Neural cell (in vitro differentiated cells): ENCODE measurements around the gene AMER1. TPM values are rescaled to one million over a fixed set of nuclear protein-coding genes. Genes with fewer than 3 reads are reported as not detected.

Source experiments
- H2AFZ ChIP-seq: fragments of 200-600, 300-800 bp; sonication (generic), shearing (Covaris generic); 2 replicates; pipeline ENCODE4 v1.6.0; 2014; ENCODE audit warnings: low read depth, mild to moderate bottlenecking, antibody characterized with exemption, low read length, moderate library complexity
- H3F3A ChIP-seq: fragments of 200-600 bp; shearing (Covaris generic); 2 replicates; pipeline ENCODE4 v1.6.1; 2016; ENCODE audit warnings: mild to moderate bottlenecking, moderate library complexity, mixed read lengths, antibody characterized with exemption, low read length; ENCODE audit not compliant: insufficient read depth, poor library complexity, severe bottlenecking
- H3K27ac ChIP-seq: fragments of 200-600, 300-800 bp; sonication (generic), shearing (Covaris generic); 2 replicates; pipeline ENCODE4 v1.5.1; 2014; ENCODE audit warnings: mild to moderate bottlenecking, low read length, moderate library complexity
- H3K27me3 ChIP-seq: fragments of 300-800, 200-600 bp; sonication (generic), shearing (Covaris generic); 2 replicates; pipeline ENCODE4 v1.6.0; 2014; ENCODE audit warnings: mild to moderate bottlenecking, low read depth, low read length, moderate library complexity; ENCODE audit not compliant: insufficient read depth
- H3K36me3 ChIP-seq: fragments of 300-800, 200-600 bp; sonication (generic), shearing (Covaris generic); 2 replicates; pipeline ENCODE4 v1.5.1; 2014; ENCODE audit warnings: mild to moderate bottlenecking, antibody characterized with exemption, low read length, moderate library complexity; ENCODE audit not compliant: insufficient read depth
- H3K4me2 ChIP-seq: fragments of 300-800, 200-600 bp; sonication (generic), shearing (Covaris generic); 2 replicates; pipeline ENCODE4 v1.6.0; 2014; ENCODE audit warnings: mild to moderate bottlenecking, low read length
- H3K4me3 ChIP-seq: fragments of 300-800, 200-600 bp; sonication (generic), shearing (Covaris generic); 2 replicates; pipeline ENCODE4 v1.5.1; 2014; ENCODE audit warnings: mild to moderate bottlenecking, low read length, moderate library complexity
- H3K79me2 ChIP-seq: fragments of 200-600 bp; shearing (Covaris generic); replicated peaks from 2 replicates; pipeline ENCODE4 v1.6.0; 2014; ENCODE audit warnings: mild to moderate bottlenecking, low read length, moderate library complexity; ENCODE audit not compliant: insufficient read depth
- H3K9ac ChIP-seq: fragments of 300-800, 200-600 bp; sonication (generic), shearing (Covaris generic); 2 replicates; pipeline ENCODE4 v1.6.1; 2016; ENCODE audit warnings: mild to moderate bottlenecking, low read length, mixed read lengths
- H3K9me2 ChIP-seq: fragments of 200-600 bp; shearing (Covaris generic); 2 replicates; pipeline ENCODE4 v1.6.1; 2016; ENCODE audit warnings: mild to moderate bottlenecking, low read length, mixed read lengths; ENCODE audit not compliant: insufficient read depth
- H3K9me3 ChIP-seq: fragments of 200-600, 300-800 bp; sonication (generic), shearing (Covaris generic); 2 replicates; pipeline ENCODE4 v1.6.1; 2016; ENCODE audit warnings: mild to moderate bottlenecking, mixed run types, low read length, moderate library complexity, mixed read lengths
- H4K20me1 ChIP-seq: fragments of 200-600 bp; shearing (Covaris generic); 2 replicates; pipeline ENCODE4 v1.6.1; 2016; ENCODE audit warnings: mild to moderate bottlenecking, mixed run types; ENCODE audit not compliant: insufficient read depth
- EP300 ChIP-seq: fragments of 450-650 bp; conservative IDR thresholded peaks from 2 replicates; pipeline ENCODE4 v1.6.1; 2014; ENCODE audit warnings: antibody characterized with exemption, mild to moderate bottlenecking, moderate library complexity; ENCODE audit not compliant: poor library complexity, severe bottlenecking
- EZH2 ChIP-seq: fragments of 200-600, 300-800 bp; shearing (Covaris generic), sonication (generic); IDR thresholded peaks from 2 replicates; pipeline ENCODE4 v1.6.1; 2014; ENCODE audit warnings: antibody characterized with exemption, low read length, borderline replicate concordance, mild to moderate bottlenecking; ENCODE audit not compliant: insufficient read depth, poor library complexity, severe bottlenecking
- MXI1 ChIP-seq: fragments of 450-650 bp; conservative IDR thresholded peaks from 2 replicates; pipeline ENCODE4 v1.6.1; 2014; ENCODE audit warnings: antibody characterized with exemption, mild to moderate bottlenecking; ENCODE audit not compliant: poor library complexity, severe bottlenecking
- POLR2AphosphoS5 ChIP-seq: IDR thresholded peaks from 2 replicates; pipeline ENCODE4 v1.6.1; 2012
- RAD21 ChIP-seq: fragments of 450-650 bp; conservative IDR thresholded peaks from 2 replicates; pipeline ENCODE4 v1.6.1; 2014; ENCODE audit warnings: antibody characterized with exemption, mild to moderate bottlenecking, moderate library complexity
- SMC3 ChIP-seq: fragments of 450-650 bp; conservative IDR thresholded peaks from 2 replicates; pipeline ENCODE4 v1.6.1; 2014; ENCODE audit warnings: antibody characterized with exemption, mild to moderate bottlenecking, moderate library complexity; ENCODE audit not compliant: poor library complexity
- TAF1 ChIP-seq: IDR thresholded peaks from 2 replicates; pipeline ENCODE4 v1.6.1; 2012; ENCODE audit warnings: low read depth
- polyA plus RNA-seq: library from polyadenylated mRNA; depleted of rRNA; stranded (reverse); fragments of >200 nt; gene quantifications from 2 replicates; pipeline ENCODE4 v1.2.3, GENCODE V29; 2014
- TF ChIP-seq, protein P1 (sequence below): IDR thresholded peaks from 2 replicates; pipeline ENCODE4 v1.6.1; 2012; ENCODE audit warnings: borderline replicate concordance
- TF ChIP-seq, protein P2 (sequence below): fragments of 450-650 bp; IDR thresholded peaks from 2 replicates; pipeline ENCODE4 v1.5.1; 2014; ENCODE audit warnings: antibody characterized with exemption, mild to moderate bottlenecking, moderate library complexity; ENCODE audit not compliant: poor library complexity, severe bottlenecking

Gene AMER1
- polyA plus RNA-seq, 1 donor from 2014 or later = 3.1 TPM

DNA sequence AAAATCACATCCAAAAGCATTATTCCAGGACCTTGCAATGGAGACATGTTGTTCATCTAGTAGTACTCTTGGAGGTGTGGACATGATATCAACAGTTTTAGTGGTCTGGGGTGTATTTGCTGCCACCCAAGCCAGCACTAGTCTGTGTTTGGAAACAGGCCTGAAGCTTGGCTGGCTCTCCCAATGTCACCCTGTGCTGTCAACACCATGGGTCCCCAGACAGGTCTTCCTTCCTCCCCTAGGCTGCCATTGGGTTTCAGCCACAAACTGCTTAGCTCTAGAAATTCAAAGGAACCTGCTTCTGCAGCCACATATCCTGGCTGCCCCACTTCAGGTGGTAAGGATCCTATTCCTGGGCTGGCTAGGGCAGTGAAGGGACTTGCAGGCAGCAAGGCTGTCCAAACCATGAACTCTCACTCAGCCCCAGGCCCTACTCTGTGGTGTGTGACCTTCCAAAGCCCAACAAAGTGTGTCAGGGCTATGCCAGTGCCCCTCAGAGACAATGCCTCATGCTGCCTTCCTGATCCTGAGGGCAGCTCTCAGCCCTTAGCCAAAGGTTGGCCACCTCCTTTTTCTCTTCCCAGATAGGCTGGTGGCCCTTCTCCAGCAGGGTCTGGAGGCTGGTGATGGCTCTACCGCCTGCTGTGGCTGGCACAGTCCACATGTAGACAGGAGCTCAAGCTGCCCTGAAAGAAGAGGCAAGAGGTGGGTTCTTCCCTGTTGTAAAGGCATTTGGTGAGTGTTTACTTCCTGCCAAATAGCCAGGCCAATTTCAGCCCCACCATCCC is 18.3 kb downstream of the AMER1 start:
- Histone ChIP-seq H3K27me3 (no peaks in the 10 kb centered on the region), H2AFZ (no peak overlapping the region)

DNA sequence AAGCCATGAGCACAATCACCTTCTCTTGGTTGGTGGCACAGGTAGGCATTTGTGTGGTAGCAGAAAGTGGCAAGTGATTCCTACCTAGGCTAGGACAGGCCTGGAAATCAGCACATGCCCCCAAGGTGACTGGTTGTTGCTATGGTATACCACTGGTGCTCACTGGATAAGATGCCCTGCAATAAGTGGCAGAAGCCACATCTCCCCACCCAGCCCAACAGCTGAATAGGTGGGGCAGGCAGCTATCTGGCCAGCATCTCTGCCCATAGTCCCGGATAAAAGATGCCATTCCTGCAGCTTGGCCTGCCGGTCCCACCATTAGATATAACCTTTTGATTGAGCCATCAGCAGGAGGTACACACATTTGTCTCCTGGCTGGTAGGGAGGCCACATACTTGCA is 21.1 kb downstream of the AMER1 start:
- TF ChIP-seq MXI1 (no peak), EZH2 (no peak), RAD21 (no peak), POLR2AphosphoS5 (no peak), TAF1 (no peak), SMC3 (no peak), EP300 (no peak)
- TF ChIP-seq, protein P1, sequence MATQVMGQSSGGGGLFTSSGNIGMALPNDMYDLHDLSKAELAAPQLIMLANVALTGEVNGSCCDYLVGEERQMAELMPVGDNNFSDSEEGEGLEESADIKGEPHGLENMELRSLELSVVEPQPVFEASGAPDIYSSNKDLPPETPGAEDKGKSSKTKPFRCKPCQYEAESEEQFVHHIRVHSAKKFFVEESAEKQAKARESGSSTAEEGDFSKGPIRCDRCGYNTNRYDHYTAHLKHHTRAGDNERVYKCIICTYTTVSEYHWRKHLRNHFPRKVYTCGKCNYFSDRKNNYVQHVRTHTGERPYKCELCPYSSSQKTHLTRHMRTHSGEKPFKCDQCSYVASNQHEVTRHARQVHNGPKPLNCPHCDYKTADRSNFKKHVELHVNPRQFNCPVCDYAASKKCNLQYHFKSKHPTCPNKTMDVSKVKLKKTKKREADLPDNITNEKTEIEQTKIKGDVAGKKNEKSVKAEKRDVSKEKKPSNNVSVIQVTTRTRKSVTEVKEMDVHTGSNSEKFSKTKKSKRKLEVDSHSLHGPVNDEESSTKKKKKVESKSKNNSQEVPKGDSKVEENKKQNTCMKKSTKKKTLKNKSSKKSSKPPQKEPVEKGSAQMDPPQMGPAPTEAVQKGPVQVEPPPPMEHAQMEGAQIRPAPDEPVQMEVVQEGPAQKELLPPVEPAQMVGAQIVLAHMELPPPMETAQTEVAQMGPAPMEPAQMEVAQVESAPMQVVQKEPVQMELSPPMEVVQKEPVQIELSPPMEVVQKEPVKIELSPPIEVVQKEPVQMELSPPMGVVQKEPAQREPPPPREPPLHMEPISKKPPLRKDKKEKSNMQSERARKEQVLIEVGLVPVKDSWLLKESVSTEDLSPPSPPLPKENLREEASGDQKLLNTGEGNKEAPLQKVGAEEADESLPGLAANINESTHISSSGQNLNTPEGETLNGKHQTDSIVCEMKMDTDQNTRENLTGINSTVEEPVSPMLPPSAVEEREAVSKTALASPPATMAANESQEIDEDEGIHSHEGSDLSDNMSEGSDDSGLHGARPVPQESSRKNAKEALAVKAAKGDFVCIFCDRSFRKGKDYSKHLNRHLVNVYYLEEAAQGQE = no peak
- TF ChIP-seq, protein P2, sequence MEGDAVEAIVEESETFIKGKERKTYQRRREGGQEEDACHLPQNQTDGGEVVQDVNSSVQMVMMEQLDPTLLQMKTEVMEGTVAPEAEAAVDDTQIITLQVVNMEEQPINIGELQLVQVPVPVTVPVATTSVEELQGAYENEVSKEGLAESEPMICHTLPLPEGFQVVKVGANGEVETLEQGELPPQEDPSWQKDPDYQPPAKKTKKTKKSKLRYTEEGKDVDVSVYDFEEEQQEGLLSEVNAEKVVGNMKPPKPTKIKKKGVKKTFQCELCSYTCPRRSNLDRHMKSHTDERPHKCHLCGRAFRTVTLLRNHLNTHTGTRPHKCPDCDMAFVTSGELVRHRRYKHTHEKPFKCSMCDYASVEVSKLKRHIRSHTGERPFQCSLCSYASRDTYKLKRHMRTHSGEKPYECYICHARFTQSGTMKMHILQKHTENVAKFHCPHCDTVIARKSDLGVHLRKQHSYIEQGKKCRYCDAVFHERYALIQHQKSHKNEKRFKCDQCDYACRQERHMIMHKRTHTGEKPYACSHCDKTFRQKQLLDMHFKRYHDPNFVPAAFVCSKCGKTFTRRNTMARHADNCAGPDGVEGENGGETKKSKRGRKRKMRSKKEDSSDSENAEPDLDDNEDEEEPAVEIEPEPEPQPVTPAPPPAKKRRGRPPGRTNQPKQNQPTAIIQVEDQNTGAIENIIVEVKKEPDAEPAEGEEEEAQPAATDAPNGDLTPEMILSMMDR = no peak
- no peaks in the 10 kb centered on the region for H4K20me1 ChIP-seq
- no peak overlapping the region for H2AFZ ChIP-seq
- no peak overlapping the region for H3K27ac ChIP-seq
- no peak overlapping the region for H3K4me3 ChIP-seq
- H3K9me3 ChIP-seq = no peaks in the 10 kb centered on the region
- no peaks in the 10 kb centered on the region for H3K79me2 ChIP-seq
- no peaks in the 10 kb centered on the region for H3K36me3 ChIP-seq
- H3K4me2 ChIP-seq = no peak overlapping the region
- no peak overlapping the region for H3K9ac ChIP-seq
- no peaks in the 10 kb centered on the region for H3K9me2 ChIP-seq
- H3K27me3 ChIP-seq = no peaks in the 10 kb centered on the region
- no peaks in the 10 kb centered on the region for H3F3A ChIP-seq

More for the DNA sequence above, 18.3 kb downstream of the AMER1 start:
- Histone ChIP-seq H3K9me3 (no peaks in the 10 kb centered on the region), H3F3A (no peaks in the 10 kb centered on the region), H3K79me2 (no peaks in the 10 kb centered on the region), H3K9me2 (no peaks in the 10 kb centered on the region), H3K27ac (no peak overlapping the region), H4K20me1 (no peaks in the 10 kb centered on the region), H3K9ac (no peak overlapping the region), H3K4me3 (no peak overlapping the region), H3K4me2 (no peak overlapping the region), H3K36me3 (no peaks in the 10 kb centered on the region)
- TF ChIP-seq, protein P2 = no peak
- no peak for TF ChIP-seq EZH2
- TF ChIP-seq POLR2AphosphoS5 = no peak
- TF ChIP-seq EP300 = no peak
- TF ChIP-seq, protein P1 = no peak
- TF ChIP-seq MXI1 = no peak
- TF ChIP-seq TAF1 = no peak
- no peak for TF ChIP-seq SMC3
- TF ChIP-seq RAD21 = no peak
